RWPE1 (cell line): ENCODE measurements around the gene DYNLRB2.

ENCODE experiments used
- CTCF ChIA-PET: fragments of 350-600 bp; sonication (Branson Sonifier 250); formaldehyde crosslinking; extraction: SDS; loops from one replicate; lab custom pipeline; 2021; lab: Yijun Ruan, JAX
- POLR2A ChIA-PET: fragments of 400-600 bp; formaldehyde crosslinking; extraction: SDS; loops from one replicate; lab custom pipeline; 2020; ENCODE audit warnings: antibody characterized with exemption; ENCODE audit not compliant: low non-redundant PET; lab: Yijun Ruan, JAX
- DNase-seq: peaks from one replicate; pipeline ENCODE4 v3.0.0; 2012; ENCODE audit warnings: low spot score
- H3K27ac ChIP-seq: fragments of 450-650 bp; 2 replicates; pipeline ENCODE4 v1.5.1; 2017
- CTCF ChIP-seq: fragments of 450-650 bp; conservative IDR thresholded peaks from 2 replicates; pipeline ENCODE4 v1.5.1; 2017; ENCODE audit warnings: low read depth, mild to moderate bottlenecking

Gene DYNLRB2

GRCh38 chr16:80511824-80512592 lies 28.8 kb upstream of the DYNLRB2 start:
- ChIA-PET POLR2A (no interaction called here), CTCF (interaction anchor here (0.6 kb wide), 1 partner anchor 891 kb away, joined by 3 read pairs; no protein-coding TSS in a partner anchor)
- no peak for DNase-seq
- H3K27ac ChIP-seq, result no peak overlapping the region
- no peak for TF ChIP-seq CTCF

- DNase-seq, result no peak
- no peak overlapping the region for H3K27ac ChIP-seq
- no peak for TF ChIP-seq CTCF
- ChIA-PET POLR2A (no interaction called here), CTCF (no interaction called here)
These were observed 28.3 kb upstream of the DYNLRB2 start for GRCh38 chr16:80512593-80512853.

- DNase-seq, result no peak
- ChIA-PET POLR2A (no interaction called here), CTCF (no interaction called here)
- H3K27ac ChIP-seq, result no peak overlapping the region
- TF ChIP-seq CTCF, result no peak
These were observed 25.4 kb upstream of the DYNLRB2 start for GRCh38 chr16:80515374-80515773.

GRCh38 chr16:80517846-80518245 lies 22.9 kb upstream of the DYNLRB2 start:
- TF ChIP-seq CTCF, result no peak
- ChIA-PET CTCF (no interaction called here), POLR2A (no interaction called here)
- no peak overlapping the region for H3K27ac ChIP-seq
- no peak for DNase-seq

GRCh38 chr16:80518436-80518835 lies 22.4 kb upstream of the DYNLRB2 start:
- ChIA-PET POLR2A (no interaction called here), CTCF (interaction anchor here (0.6 kb wide), 1 partner anchor 105 kb away, joined by 3 read pairs; no protein-coding TSS in a partner anchor)
- no peak for DNase-seq
- no peak for TF ChIP-seq CTCF
- no peak overlapping the region for H3K27ac ChIP-seq

- ChIA-PET CTCF (interaction anchor here (0.6 kb wide), 1 partner anchor 106 kb away, joined by 3 read pairs; no protein-coding TSS in a partner anchor), POLR2A (no interaction called here)
- TF ChIP-seq CTCF, result no peak
- no peak for DNase-seq
- no peak overlapping the region for H3K27ac ChIP-seq
These were observed 21.6 kb upstream of the DYNLRB2 start for GRCh38 chr16:80519189-80519588.
